T-cell (primary cell): ENCODE data around the gene ASB1. TPM values are rescaled to one million over a fixed set of nuclear protein-coding genes. Genes with fewer than 3 reads are reported as not detected.

Experiments used
- ATAC-seq, 4 experiments: fragments of 200-7000 bp in 3 of 4; fragments of 150-1000 bp in 1 of 4; cut with Tn5 transposase; replicated peaks in 1 of 4; 1 replicate in 3 of 4; 2 replicates in 1 of 4; pipeline ENCODE4 v1.10.0; 2021; ENCODE audit warnings: moderate library complexity in 3 of 4, mild to moderate bottlenecking in 2 of 4, moderate number of reproducible peaks in 1 of 4
- CTCF ChIA-PET, 2 donors: fragments of 300-600 bp; sonication (Branson Sonifier 250); formaldehyde crosslinking; loops; one replicate each; lab custom pipeline; 2022; ENCODE audit warnings: antibody characterized with exemption in 2 of 2; lab: Charles Lee
- POLR2A ChIA-PET, 2 donors: fragments of 300-600 bp; sonication (Branson Sonifier 250); formaldehyde crosslinking; loops; one replicate each; lab custom pipeline; 2022; ENCODE audit warnings: antibody characterized with exemption in 2 of 2; lab: Charles Lee
- DNase-seq, 35 experiments: peaks; one replicate each; pipeline versions ENCODE4 v3.0.0 to v3.0.0-alpha.2; 2013 to 2023
- H3K27ac ChIP-seq: one replicate; pipeline ENCODE4 v1.5.1; 2013; ENCODE audit warnings: low read length
- H3K27me3 ChIP-seq, 2 experiments: replicated peaks in 1 of 2; 1 replicate in 1 of 2; 2 replicates in 1 of 2; pipeline versions ENCODE4 v1.6.1 to v1.7.0; 2013; ENCODE audit warnings: low read length in 1 of 2, mixed read lengths in 1 of 2; ENCODE audit not compliant: control insufficient read depth in 2 of 2, insufficient read depth in 2 of 2; ENCODE audit errors: extremely low read depth in 1 of 2
- H3K36me3 ChIP-seq, 2 donors: 1 replicate in 1 of 2; 2 replicates in 1 of 2; pipeline versions ENCODE4 v1.6.1 to v1.7.0; 2013; ENCODE audit warnings: low read length in 1 of 2; ENCODE audit not compliant: control insufficient read depth in 2 of 2, insufficient read depth in 1 of 2; ENCODE audit errors: extremely low read depth in 1 of 2
- H3K4me1 ChIP-seq, 2 experiments: 1 replicate in 1 of 2; 2 replicates in 1 of 2; pipeline versions ENCODE4 v1.6.1 to v1.7.0; 2013; ENCODE audit warnings: low read length in 2 of 2, mixed read lengths in 1 of 2; ENCODE audit not compliant: insufficient read depth in 2 of 2, control insufficient read depth in 1 of 2; ENCODE audit errors: extremely low read depth in 1 of 2
- H3K4me3 ChIP-seq, 2 donors: 1 replicate in 1 of 2; 2 replicates in 1 of 2; pipeline versions ENCODE4 v1.5.1 to v1.7.0; 2013; ENCODE audit warnings: mild to moderate bottlenecking in 2 of 2, low read length in 1 of 2, moderate library complexity in 1 of 2; ENCODE audit not compliant: control insufficient read depth in 1 of 2; ENCODE audit errors: extremely low read depth in 1 of 2
- H3K9me3 ChIP-seq: 2 replicates; pipeline ENCODE4 v1.7.0; 2013
- H3K27ac Mint-ChIP-seq, 2 donors: one replicate each; pipeline ENCODE4 v1.8.0; 2020 to 2021; ENCODE audit warnings: mild to moderate bottlenecking in 2 of 2, mixed read lengths in 2 of 2
- H3K27me3 Mint-ChIP-seq, 2 donors: one replicate each; pipeline ENCODE4 v1.8.0; 2021 to 2022; ENCODE audit warnings: mixed read lengths in 2 of 2
- H3K36me3 Mint-ChIP-seq: one replicate; pipeline ENCODE4 v1.8.0; 2021; ENCODE audit warnings: mixed read lengths
- H3K4me1 Mint-ChIP-seq, 3 donors: one replicate each; pipeline ENCODE4 v1.8.0; 2020 to 2022; ENCODE audit warnings: mixed read lengths in 3 of 3, mild to moderate bottlenecking in 1 of 3
- H3K4me3 Mint-ChIP-seq, 3 donors: one replicate each; pipeline ENCODE4 v1.8.0; 2020 to 2022; ENCODE audit warnings: mild to moderate bottlenecking in 3 of 3, mixed read lengths in 3 of 3, moderate library complexity in 3 of 3
- H3K9me3 Mint-ChIP-seq, 3 donors: one replicate each; pipeline ENCODE4 v1.8.0; 2020 to 2022; ENCODE audit warnings: mixed read lengths in 3 of 3
- WGBS: methylation state at CpG from one replicate; pipeline ENCODE4 v1.1.5; 2013; ENCODE audit warnings: missing lambda C conversion rate; ENCODE audit not compliant: insufficient coverage; 5-methylcytosine and 5-hydroxymethylcytosine counted together
- total RNA-seq, 35 experiments: library from RNA in 6 of 35; stranded (reverse) in 6 of 35; fragments of 120-200 nt in 1 of 35; gene quantifications; one replicate each; pipeline versions ENCODE4 v1.2.1 to v1.2.4 and lab custom pipeline; 2013 to 2026

ASB1 gene
- total RNA-seq, 5 donors from 2014 or later (not counting 1 experiment from before 2014, with no cell fraction given), result 28.6 to 44.1 (median 42.3) TPM

DNA sequence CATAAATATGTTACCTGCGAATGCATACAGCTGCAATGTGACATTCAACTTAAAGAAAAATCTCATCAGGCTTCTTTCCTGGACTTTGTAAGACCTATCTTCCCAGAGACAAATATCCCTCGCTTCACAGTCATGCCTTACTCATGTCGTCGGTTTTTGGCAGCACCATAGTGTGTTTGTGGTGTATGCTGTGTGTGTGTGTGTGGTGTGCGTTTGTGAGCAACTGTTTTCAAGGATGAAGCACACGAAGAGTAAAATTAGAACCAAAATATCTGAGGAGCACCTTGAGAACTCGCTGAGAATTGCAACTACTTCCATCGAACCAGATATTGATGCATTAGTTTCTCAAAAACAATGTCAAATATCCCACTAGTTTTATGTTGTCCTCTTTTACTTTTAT, 56.9 kb downstream of the ASB1 start:
- H3K4me3 Mint-ChIP-seq, result no peak overlapping the region
- ChIA-PET CTCF (no interaction called here), POLR2A (no interaction called here)
- peaks cover 4 to 23% (median 11%) of the 10 kb centered on the region in 3 donors for H3K9me3 Mint-ChIP-seq
- H3K4me1 Mint-ChIP-seq, result no peaks in the 10 kb centered on the region
- 93% methylated on average over 3 of the region's 8 CpGs for WGBS
- ATAC-seq (no peak), DNase-seq (no peak)
- H3K4me3 ChIP-seq, result no peak overlapping the region
- no peaks in the 10 kb centered on the region for H3K36me3 ChIP-seq
- H3K27ac ChIP-seq, result no peak overlapping the region
- no peaks in the 10 kb centered on the region for H3K4me1 ChIP-seq
- H3K27me3 Mint-ChIP-seq, result no peaks in the 10 kb centered on the region
- peaks cover 3% of the 10 kb centered on the region for H3K9me3 ChIP-seq
- no peak overlapping the region for H3K27ac Mint-ChIP-seq
- H3K36me3 Mint-ChIP-seq, result no peaks in the 10 kb centered on the region
- no peaks in the 10 kb centered on the region for H3K27me3 ChIP-seq

DNA sequence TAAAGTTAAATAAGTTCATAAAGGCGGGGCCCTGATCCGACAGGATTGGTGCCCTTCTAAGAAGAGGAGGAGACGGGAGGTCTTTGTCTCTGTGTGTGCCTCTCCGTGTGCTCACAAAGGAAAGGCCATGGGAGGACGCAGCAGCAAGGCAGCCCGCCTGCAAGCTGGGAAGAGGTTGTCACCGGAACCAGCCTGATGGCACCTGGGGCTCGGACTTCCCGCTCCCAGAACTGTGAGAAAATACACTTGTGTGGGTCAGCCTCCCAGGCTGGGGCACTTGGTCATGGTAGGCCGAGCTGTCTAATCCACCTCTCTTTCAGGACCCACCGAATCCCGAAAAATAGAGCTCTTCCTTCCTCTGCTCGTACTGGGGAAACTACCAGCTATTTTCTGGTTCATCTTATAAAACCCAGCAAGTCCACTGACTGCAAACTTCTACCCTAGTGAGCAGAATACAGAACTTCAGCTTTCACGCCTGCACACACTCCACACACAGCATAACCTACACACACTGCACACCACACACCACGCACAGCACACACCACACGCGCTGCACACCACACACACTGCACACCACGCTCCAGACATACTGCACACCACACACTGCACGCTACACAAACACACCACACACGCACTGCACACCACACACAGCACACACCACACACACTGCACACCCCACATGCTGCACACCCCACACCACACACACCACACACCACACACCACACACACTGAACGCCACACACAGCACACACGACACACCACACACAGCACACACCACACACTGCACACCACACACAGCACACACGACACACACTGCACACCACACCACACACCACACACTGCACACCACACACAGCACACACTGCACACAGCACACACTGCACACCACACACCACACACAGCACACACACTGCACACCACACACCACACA, 58.1 kb downstream of the ASB1 start:
- H3K9me3 ChIP-seq, result peaks cover 3% of the 10 kb centered on the region
- H3K27ac ChIP-seq, result no peak overlapping the region
- ATAC-seq (no peak), DNase-seq (no peak)
- Mint-ChIP-seq H3K36me3 (no peaks in the 10 kb centered on the region), H3K27me3 (no peaks in the 10 kb centered on the region), H3K27ac (no peak overlapping the region), H3K4me1 (no peaks in the 10 kb centered on the region), H3K9me3 (peaks cover 4 to 15% (median 11%) of the 10 kb centered on the region in 3 donors), H3K4me3 (no peak overlapping the region)
- ChIA-PET POLR2A (no interaction called here), CTCF (no interaction called here)
- H3K36me3 ChIP-seq, result no peaks in the 10 kb centered on the region
- WGBS, result 96% methylated on average over 22 of the region's 23 CpGs
- H3K4me1 ChIP-seq, result no peaks in the 10 kb centered on the region
- H3K27me3 ChIP-seq, result no peaks in the 10 kb centered on the region
- H3K4me3 ChIP-seq, result no peak overlapping the region

DNA sequence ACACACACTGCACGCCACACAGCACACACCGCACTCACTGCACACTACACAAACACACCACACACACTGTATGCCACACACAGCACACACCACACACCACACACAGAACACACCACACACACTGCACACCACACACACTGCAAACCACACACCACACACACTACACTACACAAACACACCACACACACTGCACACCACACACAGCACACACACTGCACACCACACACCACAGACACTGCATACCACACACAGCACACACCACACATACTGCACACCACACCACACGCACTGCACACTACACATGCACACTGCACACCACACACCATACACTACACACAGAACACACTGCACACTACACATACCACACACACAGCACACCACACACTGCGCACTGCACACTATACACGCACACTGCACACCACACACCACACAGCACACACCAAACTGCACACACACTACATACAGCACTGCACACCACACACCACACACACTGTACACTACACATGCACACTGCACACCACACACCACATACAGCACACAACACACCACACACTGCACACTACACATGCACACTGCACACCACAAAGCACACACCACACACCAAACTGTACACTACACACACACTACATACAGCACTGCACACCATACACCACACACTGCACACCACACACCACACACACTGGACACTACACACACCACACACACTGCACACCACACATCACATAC, 59.6 kb downstream of the ASB1 start:
- ATAC-seq, result no peak

DNA sequence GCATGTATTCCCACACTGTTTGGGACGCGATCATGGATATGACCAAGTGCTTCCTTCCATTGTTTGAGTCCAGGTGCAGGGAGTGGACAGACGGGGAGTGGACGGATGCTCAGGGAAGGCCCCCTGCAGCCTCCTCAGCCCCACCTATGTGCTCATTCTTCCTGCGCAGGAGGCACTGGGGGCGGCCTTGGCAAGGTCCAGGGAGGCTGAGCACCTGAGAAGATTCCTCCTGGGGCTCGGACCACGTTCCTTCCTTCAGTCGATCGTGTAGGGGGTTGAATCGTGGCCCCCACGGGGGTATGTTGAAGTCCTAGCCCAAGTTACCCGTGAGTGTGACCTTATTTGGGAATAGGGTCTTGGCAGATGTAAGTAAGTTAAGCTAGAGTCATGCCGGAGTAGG, 60.4 kb downstream of the ASB1 start:
- H3K36me3 ChIP-seq, result no peaks in the 10 kb centered on the region
- H3K36me3 Mint-ChIP-seq, result no peaks in the 10 kb centered on the region
- no peaks in the 10 kb centered on the region for H3K27me3 ChIP-seq
- POLR2A ChIA-PET, result no interaction called here
- peaks cover 0 to 6% (median 2%) of the 10 kb centered on the region in 3 donors for H3K4me1 Mint-ChIP-seq
- H3K9me3 ChIP-seq, result no peaks in the 10 kb centered on the region
- H3K27me3 Mint-ChIP-seq, result no peaks in the 10 kb centered on the region
- DNase-seq (no peak), ATAC-seq (no peak)
- no peaks in the 10 kb centered on the region for H3K4me1 ChIP-seq
- no peak overlapping the region for H3K27ac ChIP-seq
- H3K4me3 ChIP-seq, result no peak overlapping the region
- 85% methylated on average over 11 of the region's 14 CpGs for WGBS
- CTCF ChIA-PET, result no interaction called here
- no peak overlapping the region for H3K4me3 Mint-ChIP-seq
- H3K27ac Mint-ChIP-seq, result no peak overlapping the region
- peaks cover 0 to 3% (median 0%) of the 10 kb centered on the region in 3 donors for H3K9me3 Mint-ChIP-seq

More for the DNA sequence above, 59.6 kb downstream of the ASB1 start:
- no peaks in the 10 kb centered on the region for H3K36me3 Mint-ChIP-seq
- 95% methylated on average over 5 of the region's 5 CpGs for WGBS
- no peaks in the 10 kb centered on the region for H3K4me1 Mint-ChIP-seq
- peaks cover 0 to 3% (median 0%) of the 10 kb centered on the region in 3 donors for H3K9me3 Mint-ChIP-seq
- Histone ChIP-seq H3K36me3 (no peaks in the 10 kb centered on the region), H3K27me3 (no peaks in the 10 kb centered on the region), H3K9me3 (no peaks in the 10 kb centered on the region), H3K4me3 (no peak overlapping the region), H3K27ac (no peak overlapping the region), H3K4me1 (no peaks in the 10 kb centered on the region)
- ChIA-PET POLR2A (no interaction called here), CTCF (no interaction called here)
- no peaks in the 10 kb centered on the region for H3K27me3 Mint-ChIP-seq
- H3K4me3 Mint-ChIP-seq, result no peak overlapping the region
- H3K27ac Mint-ChIP-seq, result no peak overlapping the region
- DNase-seq, result no peak

DNA sequence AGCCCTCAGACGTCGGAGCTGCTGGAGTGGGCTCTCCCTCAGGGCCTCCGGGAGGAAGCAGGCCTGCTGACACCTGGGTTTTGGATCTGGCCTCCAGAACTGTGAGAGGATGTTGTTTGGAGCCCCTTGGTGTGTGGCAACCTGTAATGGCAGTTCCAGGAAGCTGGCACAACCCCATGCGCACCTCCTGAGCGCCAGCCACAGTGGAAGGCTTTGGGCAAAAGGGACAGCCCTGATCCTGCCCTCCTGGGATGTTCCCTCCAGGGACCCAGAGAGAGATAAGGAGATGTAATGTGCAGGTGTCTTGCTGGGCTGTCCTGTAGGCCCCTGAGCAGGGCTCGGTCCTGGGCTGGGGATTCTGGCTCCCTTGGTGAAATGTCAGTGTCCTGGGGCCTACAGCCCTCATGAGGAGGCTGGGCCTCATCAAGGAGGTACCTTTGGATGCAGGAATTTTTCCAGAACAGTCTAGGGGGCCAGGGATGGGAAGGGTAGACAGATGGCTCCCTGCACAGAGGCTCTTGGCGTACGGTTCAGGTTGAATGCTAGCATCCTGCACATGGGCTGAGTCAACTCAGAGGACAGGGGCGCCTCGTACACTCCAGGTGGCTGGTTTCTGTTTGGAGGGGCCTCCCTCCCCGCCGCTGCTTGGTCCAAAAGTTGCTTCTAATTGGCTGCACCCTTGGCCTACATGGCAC, 61.1 kb downstream of the ASB1 start:
- Mint-ChIP-seq H3K27me3 (no peaks in the 10 kb centered on the region), H3K4me3 (no peak overlapping the region), H3K9me3 (no peaks in the 10 kb centered on the region), H3K27ac (no peak overlapping the region), H3K36me3 (no peaks in the 10 kb centered on the region), H3K4me1 (peaks cover 3 to 12% (median 6%) of the 10 kb centered on the region in 3 donors)
- H3K36me3 ChIP-seq, result no peaks in the 10 kb centered on the region
- CTCF ChIA-PET, result no interaction called here
- POLR2A ChIA-PET, result no interaction called here
- no peak for DNase-seq
- H3K27ac ChIP-seq, result no peak overlapping the region
- WGBS, result 93% methylated on average over 8 of the region's 12 CpGs
- H3K4me3 ChIP-seq, result no peak overlapping the region
- no peaks in the 10 kb centered on the region for H3K9me3 ChIP-seq
- H3K4me1 ChIP-seq, result peaks cover 1% of the 10 kb centered on the region in 2 experiments
- no peaks in the 10 kb centered on the region for H3K27me3 ChIP-seq
- no peak for ATAC-seq

DNA sequence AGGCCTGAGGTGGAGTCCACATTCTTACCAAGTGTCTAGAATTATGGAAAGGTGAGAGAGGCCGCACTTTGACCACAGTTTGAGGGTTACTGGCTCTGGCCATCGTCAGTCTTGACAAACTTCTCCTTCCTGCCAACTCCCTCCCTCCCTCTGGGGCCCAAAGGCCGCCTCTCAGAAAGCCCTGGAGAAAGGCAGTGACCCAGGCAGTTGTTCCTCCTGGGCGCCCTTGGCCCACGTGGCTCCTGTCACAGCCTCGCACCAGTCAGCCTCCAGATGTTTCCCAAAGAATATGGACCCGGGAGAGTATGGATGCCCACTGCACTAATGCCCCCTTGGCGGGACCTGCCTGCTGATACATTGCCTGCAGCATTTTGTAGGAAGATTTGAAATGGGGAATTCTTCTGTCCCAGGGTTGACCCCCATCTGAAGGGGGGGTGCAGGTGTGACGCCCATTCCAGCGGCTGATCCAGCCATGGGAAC, 61.7 kb downstream of the ASB1 start:
- Mint-ChIP-seq H3K4me1 (peaks cover 4 to 16% (median 11%) of the 10 kb centered on the region in 3 donors), H3K27ac (no peak overlapping the region), H3K4me3 (no peak overlapping the region), H3K36me3 (no peaks in the 10 kb centered on the region), H3K9me3 (no peaks in the 10 kb centered on the region), H3K27me3 (no peaks in the 10 kb centered on the region)
- peaks cover 7% of the 10 kb centered on the region in 2 experiments for H3K4me1 ChIP-seq
- ATAC-seq (no peak), DNase-seq (no peak)
- H3K36me3 ChIP-seq, result no peaks in the 10 kb centered on the region
- ChIA-PET CTCF (no interaction called here), POLR2A (no interaction called here)
- H3K27ac ChIP-seq, result no peak overlapping the region
- H3K27me3 ChIP-seq, result no peaks in the 10 kb centered on the region
- no peaks in the 10 kb centered on the region for H3K9me3 ChIP-seq
- H3K4me3 ChIP-seq, result no peak overlapping the region
- WGBS, result 90% methylated on average over 8 of the region's 10 CpGs
